Activated CD8-positive, alpha-beta memory T cell treated with anti-CD3 and anti-CD28 coated beads, Interleukin-2, amount 50 U/mL, for 1 hour (primary cell): Measurements from ENCODE around the gene MMEL1.
A peak's percentile ranks its signal among the peaks of the same experiment; 100 is the strongest.
"Not testable (repeated sequence)": the region's sequence is repeated elsewhere in the genome, so short reads cannot be mapped to it uniquely, and the experiment has no call there.

Source experiments
- DNase-seq: peaks from one replicate; pipeline ENCODE4 v3.0.0-alpha.2; 2020; ENCODE audit errors: extremely low read depth

Gene MMEL1

GRCh38 chr1:2590233-2591141 lies 42.3 kb downstream of the MMEL1 start:
- DNase-seq = no peak

GRCh38 chr1:2589431-2590232 lies 43.2 kb downstream of the MMEL1 start:
- DNase-seq = no peak

DNA sequence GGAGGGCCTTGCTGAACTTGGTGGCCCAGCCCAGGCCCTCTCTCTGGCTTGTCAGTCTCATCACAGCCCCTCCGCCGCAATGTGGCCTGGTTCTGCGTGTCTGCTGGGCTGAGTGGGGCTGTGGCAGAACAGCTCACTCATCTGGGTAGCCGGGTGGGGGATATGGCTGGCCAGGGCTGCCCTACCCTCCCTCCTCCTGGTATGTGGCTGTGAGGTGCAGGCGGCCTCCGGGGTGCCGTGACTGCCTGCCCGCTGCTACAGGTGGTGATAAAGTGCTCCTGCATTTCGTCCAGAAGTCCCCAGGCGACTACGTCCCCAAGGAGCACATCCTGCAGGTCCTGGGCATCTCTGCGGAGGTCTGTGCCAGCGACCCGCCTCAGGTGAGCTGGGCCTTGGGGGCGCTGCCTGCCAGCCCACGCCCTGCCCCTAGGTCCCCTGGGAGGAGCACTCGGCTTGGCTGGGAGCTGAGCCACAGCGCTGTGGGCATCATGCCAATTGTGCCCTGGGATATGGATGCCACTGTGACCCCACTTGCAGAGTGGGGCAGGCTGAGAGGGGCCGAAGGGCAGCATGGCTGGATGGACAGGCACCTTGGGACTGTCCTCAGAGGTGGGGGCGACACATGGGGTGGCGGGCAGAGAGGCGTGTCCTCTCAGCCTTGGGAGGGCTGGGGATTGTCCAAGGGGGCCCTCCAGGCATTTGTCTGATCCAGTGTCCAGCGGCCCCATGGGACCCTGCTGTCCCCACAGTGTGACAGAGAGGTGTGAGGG lies 44.0 kb downstream of the MMEL1 start:
- no peak for DNase-seq

- no peak for DNase-seq
Measured at GRCh38 chr1:2587860-2588571, 44.8 kb downstream of the MMEL1 start.

- no peak for DNase-seq
Measured at GRCh38 chr1:2587071-2587859, 45.6 kb downstream of the MMEL1 start.

DNA sequence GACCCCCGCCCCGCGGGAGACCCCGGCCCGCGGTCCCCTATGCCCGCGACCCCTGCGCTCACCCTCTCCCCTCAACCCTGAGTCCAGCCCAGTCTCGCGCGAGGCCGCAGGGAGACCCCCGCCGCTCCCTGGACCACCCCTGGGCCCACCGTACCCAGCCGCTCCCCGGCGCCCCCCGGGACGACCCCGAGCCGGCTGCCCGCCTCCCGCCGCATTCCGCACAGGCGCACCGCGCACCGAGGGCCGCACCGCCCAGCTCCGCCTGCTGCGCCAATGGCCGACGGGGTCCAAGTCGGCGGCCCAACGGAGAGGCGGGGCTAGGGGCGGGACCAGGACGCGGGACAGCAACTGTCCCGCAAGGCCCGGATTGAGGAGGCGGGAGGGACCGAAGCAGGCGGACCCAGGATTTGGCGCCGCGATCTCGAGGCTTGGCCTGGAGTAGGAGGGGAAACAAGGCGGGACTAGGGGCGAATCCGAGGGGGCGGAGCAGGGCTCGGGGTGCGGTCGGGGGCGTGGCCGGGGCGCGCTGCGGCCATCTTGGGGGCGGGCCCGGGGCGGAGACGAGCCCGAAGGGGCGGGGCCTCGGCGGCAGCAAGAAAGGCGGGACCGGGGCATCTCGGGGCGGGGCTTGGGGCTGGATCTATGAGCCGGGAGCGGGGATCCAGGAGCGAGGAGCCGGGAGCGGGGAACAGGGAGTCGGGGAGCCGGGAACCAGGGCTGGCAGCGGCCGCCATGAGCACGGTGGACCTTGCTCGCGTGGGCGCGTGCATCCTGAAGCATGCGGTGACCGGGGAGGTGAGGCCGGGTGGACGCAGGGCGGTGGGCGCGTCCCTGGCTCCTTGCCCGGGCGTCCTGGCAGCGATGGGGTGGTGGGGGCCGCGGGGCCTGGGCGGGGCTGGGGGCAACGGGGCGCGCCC lies 46.4 kb downstream of the MMEL1 start, which contains the start of gene PRXL2B:
Gene PRXL2B, plus strand, starts transcription at position 624 of the 917 bp plus-strand sequence. Its CDS starts 109 bp downstream, at position 733.
- peak; percentile 86 for DNase-seq

DNA sequence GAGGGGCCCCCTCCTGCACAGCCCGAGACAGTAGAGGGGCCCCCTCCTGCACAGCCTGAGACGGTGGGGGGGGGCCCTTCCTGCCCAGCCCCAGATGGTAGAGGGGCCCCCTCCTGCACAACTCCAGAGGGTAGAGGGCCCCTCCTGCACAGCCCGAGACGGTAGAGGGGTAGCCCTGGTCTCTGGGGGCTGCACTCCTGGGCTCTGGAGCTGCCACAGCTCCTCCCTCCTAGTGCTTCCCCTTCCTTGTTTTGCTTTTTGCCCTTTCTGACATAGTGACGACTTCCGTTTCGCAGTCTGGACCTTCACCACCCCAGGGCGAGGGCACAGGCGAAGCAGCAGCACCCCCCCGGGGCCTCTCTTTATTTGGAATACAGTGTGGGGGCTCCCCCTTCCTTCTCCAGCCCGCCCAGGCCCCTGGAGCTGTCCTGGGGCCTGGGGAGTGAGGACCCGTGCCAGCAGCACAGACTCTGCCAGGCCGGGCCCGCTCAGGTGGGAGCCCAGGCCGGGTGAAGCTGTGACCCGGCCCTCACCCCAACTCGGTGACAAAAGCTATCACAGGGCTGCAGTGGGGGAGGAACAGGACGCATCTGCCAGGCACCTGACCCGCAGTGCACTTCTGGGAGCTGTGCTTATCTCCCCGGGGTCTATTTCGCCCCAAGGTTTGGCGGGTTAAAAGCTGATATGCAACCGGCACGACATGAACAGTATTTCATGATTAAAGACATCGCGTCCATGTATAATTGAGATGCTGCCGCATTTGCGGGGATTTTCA lies 47.3 kb downstream of the MMEL1 start:
- DNase-seq = peak; percentile 51

DNA sequence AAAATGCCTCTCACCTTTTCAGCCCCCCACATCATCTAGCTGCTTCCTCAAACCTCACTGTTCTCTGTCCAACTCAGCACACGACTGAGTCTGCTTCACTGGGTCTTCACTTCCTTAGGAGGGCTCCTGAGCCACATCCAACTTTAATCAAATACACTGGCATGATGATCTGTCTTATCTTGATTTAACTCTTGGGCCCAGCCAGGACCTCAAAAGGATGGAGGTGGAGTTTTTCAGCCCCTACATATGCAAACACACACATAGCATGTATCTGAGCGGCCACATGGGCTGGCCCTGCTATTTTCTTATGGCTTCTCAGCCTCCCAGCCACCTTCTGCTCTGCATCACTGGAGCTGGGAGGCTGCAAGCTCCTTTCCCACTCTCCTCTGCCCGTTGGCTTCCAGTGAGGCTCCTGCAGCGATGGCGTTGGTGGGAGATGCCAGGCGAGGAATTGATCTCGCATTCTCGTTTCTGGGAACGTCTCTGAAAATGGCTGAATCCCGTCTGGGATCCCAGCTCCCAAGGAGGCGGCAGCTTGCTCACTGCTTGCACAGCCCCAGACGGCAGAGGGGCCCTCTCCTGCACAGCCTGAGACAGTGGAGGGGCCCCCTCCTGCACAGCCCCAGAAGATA lies 48.0 kb downstream of the MMEL1 start:
- no peak for DNase-seq

DNA sequence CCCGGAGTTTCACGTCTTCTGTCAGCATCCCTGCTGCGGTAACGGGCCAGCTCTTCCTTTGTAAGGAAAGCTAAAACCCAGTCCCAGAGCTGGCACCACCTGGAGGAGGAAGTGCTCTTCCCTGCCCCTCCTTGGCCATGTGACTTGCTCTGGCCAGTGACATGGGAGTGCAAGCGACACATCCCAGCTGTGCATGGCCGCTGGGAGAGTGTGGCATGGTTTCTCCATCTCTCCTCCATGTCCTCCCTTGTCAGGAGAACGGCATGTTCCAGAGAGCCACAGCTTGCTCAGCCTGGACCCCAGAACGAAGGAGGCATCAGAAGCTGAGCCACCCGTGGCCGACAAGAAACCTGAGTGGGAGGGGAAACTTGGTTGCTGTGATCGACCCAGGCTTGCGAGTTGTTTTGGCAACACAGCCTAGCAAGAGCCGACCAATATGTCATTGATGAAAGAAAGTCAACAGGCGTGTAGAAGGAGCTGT lies 48.9 kb downstream of the MMEL1 start:
- DNase-seq = no peak

- DNase-seq = no peak
Measured at GRCh38 chr1:2583331-2583791, 49.5 kb downstream of the MMEL1 start.

GRCh38 chr1:2582391-2582790 lies 50.4 kb downstream of the MMEL1 start:
- DNase-seq = no peak

DNA sequence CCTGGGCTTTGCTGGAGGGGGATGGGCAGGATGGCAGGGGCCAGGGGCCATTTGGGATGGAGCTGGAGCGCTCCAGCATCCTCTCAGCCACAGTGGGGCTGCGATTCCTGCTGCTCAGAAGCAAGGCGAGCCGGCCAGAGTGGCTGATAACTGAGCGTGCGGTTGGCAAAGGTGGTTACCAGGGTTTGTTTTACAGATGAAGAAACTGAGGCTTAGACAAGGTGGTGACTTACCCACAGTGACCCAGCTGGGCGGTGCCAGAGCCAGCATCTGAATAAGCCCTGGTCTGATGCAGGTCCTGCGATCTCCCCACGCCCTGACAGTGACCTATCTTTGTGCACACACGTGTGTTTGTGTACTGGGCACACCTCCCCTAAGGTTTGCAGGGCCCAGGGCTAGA lies 52.1 kb downstream of the MMEL1 start:
- DNase-seq = no peak

DNA sequence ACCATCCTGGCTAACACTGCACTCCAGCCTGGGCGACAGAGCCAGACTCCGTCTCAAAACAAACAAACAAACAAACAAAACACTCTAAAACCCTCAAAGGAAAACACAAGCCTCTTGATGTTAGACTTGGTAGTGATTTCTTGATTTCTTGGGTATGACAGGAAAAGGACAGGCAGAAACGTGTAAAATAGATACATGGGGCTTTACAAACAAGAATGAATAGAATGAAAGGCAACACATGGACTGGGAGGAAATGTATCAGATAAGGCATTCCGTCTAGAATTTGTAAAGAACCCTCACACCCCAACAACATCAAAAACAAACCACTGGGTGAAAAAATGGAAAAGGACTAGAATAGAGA lies 54.1 kb downstream of the MMEL1 start:
- no peak for DNase-seq

GRCh38 chr1:2577565-2578075 lies 55.2 kb downstream of the MMEL1 start:
- not testable (repeated sequence) for DNase-seq

DNA sequence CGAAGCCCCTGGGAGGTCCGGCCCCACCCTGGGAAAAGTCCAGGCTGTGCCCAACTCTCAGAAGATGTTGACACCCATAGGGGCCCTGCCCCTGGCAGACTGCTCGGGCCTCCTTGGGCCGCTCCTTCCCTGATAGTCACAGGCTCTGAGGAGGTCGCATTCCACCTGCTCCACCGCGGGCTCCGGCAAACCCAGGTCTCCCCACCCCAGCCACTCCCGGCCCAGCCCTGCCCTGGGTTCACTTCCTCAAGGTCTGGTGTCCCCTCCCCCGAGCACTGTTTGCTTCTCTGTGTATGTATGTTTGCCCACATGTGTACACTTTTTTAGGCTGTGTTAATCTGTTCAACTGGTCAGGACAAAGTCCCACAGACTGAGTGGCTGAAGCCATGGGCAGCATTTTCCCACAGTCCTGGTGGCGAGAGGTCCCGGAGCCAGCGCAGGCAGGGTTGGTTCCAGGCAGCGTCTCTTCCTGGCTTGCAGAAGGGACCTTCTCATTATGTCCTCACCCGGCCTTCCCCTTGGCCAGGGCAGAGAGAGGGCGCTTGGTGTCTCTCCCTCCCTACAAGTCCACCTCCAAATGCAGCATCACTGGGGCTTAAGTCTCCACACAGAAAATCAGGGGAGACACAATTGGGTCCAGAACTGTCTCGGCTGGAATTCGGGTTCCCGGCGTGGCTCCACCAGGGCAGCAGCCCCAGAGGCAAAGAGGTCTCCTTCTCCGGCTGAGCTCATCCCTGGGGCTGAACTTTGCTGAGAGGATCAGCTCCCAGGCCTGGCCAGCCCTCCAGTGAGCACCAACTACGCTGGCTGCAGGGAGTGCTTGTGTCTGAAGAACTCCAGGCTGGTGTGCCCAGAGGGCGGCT lies 56.8 kb downstream of the MMEL1 start:
- no peak for DNase-seq

DNA sequence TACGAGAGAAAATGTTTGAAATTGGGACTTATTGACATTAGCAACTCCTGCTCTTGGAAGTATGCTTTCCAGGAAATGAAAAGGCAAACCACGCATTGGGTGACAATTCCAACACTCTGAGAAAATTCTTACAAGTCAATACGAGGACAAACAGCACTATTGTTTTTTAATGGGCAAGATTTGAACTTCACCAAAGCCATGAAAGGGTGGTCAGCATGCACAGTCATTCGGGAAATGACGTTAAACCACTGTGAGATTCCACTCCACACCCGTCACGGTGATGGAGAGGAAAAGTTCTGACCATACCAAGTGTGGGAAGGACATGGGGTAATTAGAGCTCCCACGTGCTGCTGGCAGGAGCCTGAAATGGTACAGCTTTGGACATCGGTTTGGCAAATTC lies 58.5 kb downstream of the MMEL1 start:
- DNase-seq = no peak
